ENCODE measurements around the gene CETN1. TPM values are rescaled to one million over a fixed set of nuclear protein-coding genes. Genes with fewer than 3 reads are reported as not detected.

Gene CETN1
- not detected for total RNA-seq
- not detected for polyA plus RNA-seq (2013, experiment 1 of 2)
- not detected for polyA plus RNA-seq (2013, experiment 2 of 2)
- long read RNA-seq, experiment 1, result 0 reads
- long read RNA-seq, experiment 2, result 0 reads
- long read RNA-seq, experiment 3, result 0 reads
- long read RNA-seq, experiment 4, result 0 reads

GRCh38 chr18:580154-580553 lies at the start of gene CETN1:
Gene CETN1 (plus strand): TSS chr18:580380. CDS start chr18:580409, 29 bp downstream.
- H3K4me3 ChIP-seq (ENCODE audit: low read length), result no peak within 1 kb of the TSS
- WGBS, 2 experiments (ENCODE audit: insufficient coverage in 1 of 2, insufficient read length in 1 of 2), result 94 to 97% methylated on average over 32 to 38 of the region's 38 CpGs
- Mint-ChIP-seq H3K4me3 (no peak within 1 kb of the TSS), H3K27ac (no peak within 1 kb of the TSS), H3K27me3 (ENCODE audit: insufficient read depth) (no peaks in the 10 kb centered on the region), H3K9me3 (peaks cover 1% of the 10 kb centered on the region), H3K4me1 (peaks cover 8% of the 10 kb centered on the region), H3K36me3 (ENCODE audit: low read depth) (no peaks in the 10 kb centered on the region)
- no peak for DNase-seq
- H3K4me1 ChIP-seq (ENCODE audit: control insufficient read depth, insufficient read depth, low read length), result no peaks in the 10 kb centered on the region
- H3K27ac ChIP-seq (ENCODE audit: low read depth, low read length), result no peak within 1 kb of the TSS
- TF ChIP-seq, protein P1, sequence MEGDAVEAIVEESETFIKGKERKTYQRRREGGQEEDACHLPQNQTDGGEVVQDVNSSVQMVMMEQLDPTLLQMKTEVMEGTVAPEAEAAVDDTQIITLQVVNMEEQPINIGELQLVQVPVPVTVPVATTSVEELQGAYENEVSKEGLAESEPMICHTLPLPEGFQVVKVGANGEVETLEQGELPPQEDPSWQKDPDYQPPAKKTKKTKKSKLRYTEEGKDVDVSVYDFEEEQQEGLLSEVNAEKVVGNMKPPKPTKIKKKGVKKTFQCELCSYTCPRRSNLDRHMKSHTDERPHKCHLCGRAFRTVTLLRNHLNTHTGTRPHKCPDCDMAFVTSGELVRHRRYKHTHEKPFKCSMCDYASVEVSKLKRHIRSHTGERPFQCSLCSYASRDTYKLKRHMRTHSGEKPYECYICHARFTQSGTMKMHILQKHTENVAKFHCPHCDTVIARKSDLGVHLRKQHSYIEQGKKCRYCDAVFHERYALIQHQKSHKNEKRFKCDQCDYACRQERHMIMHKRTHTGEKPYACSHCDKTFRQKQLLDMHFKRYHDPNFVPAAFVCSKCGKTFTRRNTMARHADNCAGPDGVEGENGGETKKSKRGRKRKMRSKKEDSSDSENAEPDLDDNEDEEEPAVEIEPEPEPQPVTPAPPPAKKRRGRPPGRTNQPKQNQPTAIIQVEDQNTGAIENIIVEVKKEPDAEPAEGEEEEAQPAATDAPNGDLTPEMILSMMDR (conservative IDR thresholded peaks at IDR 0.05), result no peak
- H3K36me3 ChIP-seq (ENCODE audit: control insufficient read depth, insufficient read depth, low read length), result no peaks in the 10 kb centered on the region
- H3K9ac ChIP-seq (ENCODE audit: extremely low read depth, low read length, poor library complexity, severe bottlenecking), result no peak within 1 kb of the TSS
- H3K27me3 ChIP-seq (ENCODE audit: control insufficient read depth, insufficient read depth, low read length, poor library complexity, severe bottlenecking), result no peaks in the 10 kb centered on the region
- H3K9me3 ChIP-seq (ENCODE audit: control insufficient read depth, low read length), result no peaks in the 10 kb centered on the region

- Mint-ChIP-seq H3K9me3 (peaks cover 15% of the 10 kb centered on the region), H3K4me3 (no peak overlapping the region), H3K4me1 (peaks cover 11% of the 10 kb centered on the region), H3K36me3 (ENCODE audit: low read depth) (no peaks in the 10 kb centered on the region), H3K27me3 (ENCODE audit: insufficient read depth) (no peaks in the 10 kb centered on the region), H3K27ac (no peak overlapping the region)
- Histone ChIP-seq H3K36me3 (ENCODE audit: control insufficient read depth, insufficient read depth, low read length) (no peaks in the 10 kb centered on the region), H3K4me3 (ENCODE audit: low read length) (no peak overlapping the region), H3K4me1 (ENCODE audit: control insufficient read depth, insufficient read depth, low read length) (peaks cover 4% of the 10 kb centered on the region), H3K27me3 (ENCODE audit: control insufficient read depth, insufficient read depth, low read length, poor library complexity, severe bottlenecking) (no peaks in the 10 kb centered on the region), H3K9me3 (ENCODE audit: control insufficient read depth, low read length) (peaks cover 6% of the 10 kb centered on the region), H3K27ac (ENCODE audit: low read depth, low read length) (no peak overlapping the region), H3K9ac (ENCODE audit: extremely low read depth, low read length, poor library complexity, severe bottlenecking) (no peak overlapping the region)
- 88 to 91% methylated on average over 4 of the region's 4 CpGs for WGBS, 2 experiments (ENCODE audit: insufficient coverage in 1 of 2, insufficient read length in 1 of 2)
- TF ChIP-seq, protein P1 (conservative IDR thresholded peaks at IDR 0.05), result no peak
- DNase-seq, result no peak
Measured at GRCh38 chr18:532018-532417, 48.2 kb upstream of the CETN1 start.

- Mint-ChIP-seq H3K27me3 (ENCODE audit: insufficient read depth) (no peaks in the 10 kb centered on the region), H3K27ac (no peak overlapping the region), H3K9me3 (peaks cover 17% of the 10 kb centered on the region), H3K4me1 (peaks cover 5% of the 10 kb centered on the region), H3K36me3 (ENCODE audit: low read depth) (no peaks in the 10 kb centered on the region), H3K4me3 (no peak overlapping the region)
- Histone ChIP-seq H3K9me3 (ENCODE audit: control insufficient read depth, low read length) (peaks cover 6% of the 10 kb centered on the region), H3K4me3 (ENCODE audit: low read length) (no peak overlapping the region), H3K27ac (ENCODE audit: low read depth, low read length) (no peak overlapping the region), H3K36me3 (ENCODE audit: control insufficient read depth, insufficient read depth, low read length) (no peaks in the 10 kb centered on the region), H3K4me1 (ENCODE audit: control insufficient read depth, insufficient read depth, low read length) (peaks cover 4% of the 10 kb centered on the region), H3K27me3 (ENCODE audit: control insufficient read depth, insufficient read depth, low read length, poor library complexity, severe bottlenecking) (no peaks in the 10 kb centered on the region), H3K9ac (ENCODE audit: extremely low read depth, low read length, poor library complexity, severe bottlenecking) (no peak overlapping the region)
- TF ChIP-seq, protein P1 (conservative IDR thresholded peaks at IDR 0.05), result no peak
- DNase-seq, result no peak
Measured at GRCh38 chr18:532632-533031, 47.5 kb upstream of the CETN1 start.
